ENCODE measurements around the gene CTDSPL.

DNA sequence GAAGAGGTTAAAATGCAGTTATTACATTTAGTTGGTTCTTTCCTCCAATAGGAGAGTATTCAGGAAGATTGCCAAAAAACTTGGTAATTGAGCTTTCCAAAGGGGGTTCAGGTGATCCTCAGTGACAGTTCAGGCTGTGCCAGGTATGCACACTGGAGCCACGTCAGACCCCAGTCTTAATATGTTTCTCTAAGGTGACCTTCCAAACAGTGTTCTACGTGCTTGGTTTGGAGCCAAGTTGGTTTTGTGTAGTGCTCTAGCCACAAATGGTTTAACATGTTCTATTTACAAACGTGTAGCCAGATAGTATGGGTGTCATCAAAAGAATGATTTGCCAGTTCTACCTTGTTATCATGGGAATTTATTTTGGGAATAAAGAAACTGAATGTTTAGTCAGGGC is 21.0 kb downstream of the CTDSPL start:
- TF ChIP-seq ZBTB21 (tag by site-specific recombination; IDR thresholded peaks at IDR 0.05) (no peak), ZNF610 (tag by site-specific recombination; IDR thresholded peaks at IDR 0.05; ENCODE audit: borderline replicate concordance) (no peak), CTCF (tag by site-specific recombination; IDR thresholded peaks at IDR 0.05) (no peak), ZNF433 (tag by site-specific recombination; IDR thresholded peaks at IDR 0.05; ENCODE audit: low read depth) (no peak), OVOL3 (tag by site-specific recombination; IDR thresholded peaks at IDR 0.05) (no peak), ZBTB1 (tag by site-specific recombination; IDR thresholded peaks at IDR 0.05) (no peak), HOXC10 (CRISPR knock-in tag; IDR thresholded peaks at IDR 0.05) (no peak), ZNF76 (tag by site-specific recombination; IDR thresholded peaks at IDR 0.05; ENCODE audit: borderline replicate concordance, low read depth) (no peak), ZSCAN30 (tag by site-specific recombination; IDR thresholded peaks at IDR 0.05) (no peak), TCF7L2 (IDR thresholded peaks at IDR 0.05; ENCODE audit: borderline replicate concordance, low read depth, low read length) (no peak), ZNF140 (tag by site-specific recombination; IDR thresholded peaks at IDR 0.05) (no peak), ZBTB8A (tag by site-specific recombination; IDR thresholded peaks at IDR 0.05) (no peak)
- TF ChIP-seq, protein P1, sequence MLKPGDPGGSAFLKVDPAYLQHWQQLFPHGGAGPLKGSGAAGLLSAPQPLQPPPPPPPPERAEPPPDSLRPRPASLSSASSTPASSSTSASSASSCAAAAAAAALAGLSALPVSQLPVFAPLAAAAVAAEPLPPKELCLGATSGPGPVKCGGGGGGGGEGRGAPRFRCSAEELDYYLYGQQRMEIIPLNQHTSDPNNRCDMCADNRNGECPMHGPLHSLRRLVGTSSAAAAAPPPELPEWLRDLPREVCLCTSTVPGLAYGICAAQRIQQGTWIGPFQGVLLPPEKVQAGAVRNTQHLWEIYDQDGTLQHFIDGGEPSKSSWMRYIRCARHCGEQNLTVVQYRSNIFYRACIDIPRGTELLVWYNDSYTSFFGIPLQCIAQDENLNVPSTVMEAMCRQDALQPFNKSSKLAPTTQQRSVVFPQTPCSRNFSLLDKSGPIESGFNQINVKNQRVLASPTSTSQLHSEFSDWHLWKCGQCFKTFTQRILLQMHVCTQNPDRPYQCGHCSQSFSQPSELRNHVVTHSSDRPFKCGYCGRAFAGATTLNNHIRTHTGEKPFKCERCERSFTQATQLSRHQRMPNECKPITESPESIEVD (tag by site-specific recombination; IDR thresholded peaks at IDR 0.05) = no peak
- TF ChIP-seq, protein P2, sequence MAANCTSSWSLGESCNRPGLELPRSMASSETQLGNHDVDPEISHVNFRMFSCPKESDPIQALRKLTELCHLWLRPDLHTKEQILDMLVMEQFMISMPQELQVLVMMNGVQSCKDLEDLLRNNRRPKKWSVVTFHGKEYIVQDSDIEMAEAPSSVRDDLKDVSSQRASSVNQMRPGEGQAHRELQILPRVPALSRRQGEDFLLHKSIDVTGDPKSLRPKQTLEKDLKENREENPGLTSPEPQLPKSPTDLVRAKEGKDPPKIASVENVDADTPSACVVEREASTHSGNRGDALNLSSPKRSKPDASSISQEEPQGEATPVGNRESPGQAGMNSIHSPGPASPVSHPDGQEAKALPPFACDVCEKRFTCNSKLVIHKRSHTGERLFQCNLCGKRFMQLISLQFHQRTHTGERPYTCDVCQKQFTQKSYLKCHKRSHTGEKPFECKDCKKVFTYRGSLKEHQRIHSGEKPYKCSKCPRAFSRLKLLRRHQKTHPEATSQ (tag by site-specific recombination; IDR thresholded peaks at IDR 0.05) = no peak
